HCT116 (cell line): ENCODE measurements around the gene ACTL7A. TPM values are rescaled to one million over a fixed set of nuclear protein-coding genes. Genes with fewer than 3 reads are reported as not detected.

Source experiments
- ATAC-seq: fragments of 200-7000 bp; cut with Tn5 transposase; 2 replicates; pipeline ENCODE4 v1.9.1; 2020; ENCODE audit warnings: mild to moderate bottlenecking, moderate library complexity
- BruUV-seq: library from RNA; stranded (reverse); fragments of 400-500 nt; replicated peaks from 2 replicates; lab custom pipeline; 2021; lab: Mats Ljungman, UMichigan
- CTCF ChIA-PET: fragments of 300-600 bp; sonication (Branson Sonifier 250); formaldehyde crosslinking; loops from one replicate; lab custom pipeline; 2021; ENCODE audit warnings: antibody characterized with exemption; lab: Charles Lee
- POLR2A ChIA-PET: fragments of 300-600, 350-600 bp; sonication (Branson Sonifier 250); formaldehyde crosslinking; loops from one replicate; lab custom pipeline; 2021; ENCODE audit warnings: antibody characterized with exemption; lab: Charles Lee
- RAD21 ChIA-PET, 2 experiments: fragments of 300-600 bp; sonication (Branson Sonifier 250); formaldehyde crosslinking; loops; one replicate each; lab custom pipeline; 2023; ENCODE audit warnings: low total read pairs in 2 of 2; ENCODE audit not compliant: uncharacterized antibody in 2 of 2, unreplicated experiment in 2 of 2, low non-redundant PET in 1 of 2; lab: Charles Lee
- DNase-seq: peaks from one replicate; pipeline ENCODE4 v3.0.0-alpha.2; 2010; ENCODE audit warnings: low read depth, low spot score
- H2AFZ ChIP-seq: fragments of 200-600 bp; shearing (Covaris generic), sonication (generic); 2 replicates; pipeline ENCODE4 v1.6.1; 2017; ENCODE audit warnings: low read depth, mixed run types, mixed read lengths, antibody characterized with exemption, low read length; ENCODE audit not compliant: poor library complexity, severe bottlenecking
- H3K27ac ChIP-seq: 2 replicates; pipeline ENCODE4 v1.5.1; 2012; ENCODE audit warnings: low read depth, low read length
- H3K27me3 ChIP-seq: fragments of 200-600 bp; sonication (generic); 2 replicates; pipeline ENCODE4 v1.6.1; 2016; ENCODE audit warnings: mixed run types, low read length, mixed read lengths; ENCODE audit not compliant: insufficient read depth
- H3K36me3 ChIP-seq, 2 experiments: fragments of 200-500 bp in 1 of 2; fragments of 200-600 bp in 1 of 2; sonication (Bioruptor generic) in 1 of 2; sonication (generic) in 1 of 2; 2 replicates each; pipeline versions ENCODE4 v1.5.1 to v1.6.1; 2014 to 2016; ENCODE audit warnings: low read length in 2 of 2, inconsistent platforms in 1 of 2, mixed read lengths in 1 of 2, mixed run types in 1 of 2; ENCODE audit not compliant: insufficient read depth in 2 of 2, control insufficient read depth in 1 of 2
- H3K4me1 ChIP-seq, 2 experiments: fragments of 200-600 bp in 1 of 2; sonication (generic) in 1 of 2; 2 replicates each; pipeline versions ENCODE4 v1.5.1 to v1.6.1; 2012 to 2017; ENCODE audit warnings: low read length in 2 of 2, inconsistent platforms in 1 of 2, mild to moderate bottlenecking in 1 of 2, mixed read lengths in 1 of 2, mixed run types in 1 of 2, moderate library complexity in 1 of 2; ENCODE audit not compliant: insufficient read depth in 2 of 2, control insufficient read depth in 1 of 2
- H3K4me2 ChIP-seq: fragments of 200-600 bp; sonication (generic); 2 replicates; pipeline ENCODE4 v1.6.1; 2017; ENCODE audit warnings: mixed run types, low read length, mixed read lengths
- H3K4me3 ChIP-seq, 2 experiments: fragments of 200-600 bp in 1 of 2; sonication (generic) in 1 of 2; replicated peaks in 1 of 2; 2 replicates each; pipeline ENCODE4 v1.5.1; 2011 to 2016; ENCODE audit warnings: low read length in 2 of 2, control low read depth in 1 of 2, low read depth in 1 of 2, mild to moderate bottlenecking in 1 of 2, mixed read lengths in 1 of 2, mixed run types in 1 of 2
- H3K79me2 ChIP-seq: fragments of 200-600 bp; sonication (generic); 2 replicates; pipeline ENCODE4 v1.6.1; 2017; ENCODE audit warnings: mild to moderate bottlenecking, mixed run types, low read length, moderate library complexity, mixed read lengths; ENCODE audit not compliant: insufficient read depth
- H3K9ac ChIP-seq: fragments of 200-600 bp; sonication (generic); 2 replicates; pipeline ENCODE4 v1.6.1; 2016; ENCODE audit warnings: low read length, mixed read lengths
- H3K9me2 ChIP-seq: fragments of 200-600 bp; sonication (generic), shearing (Covaris generic); 2 replicates; pipeline ENCODE4 v1.6.1; 2017; ENCODE audit warnings: mixed run types, mild to moderate bottlenecking, moderate library complexity; ENCODE audit not compliant: insufficient read depth
- H3K9me3 ChIP-seq, 2 experiments: fragments of 200-500 bp in 1 of 2; fragments of 200-600 bp in 1 of 2; sonication (Bioruptor generic) in 1 of 2; sonication (generic) in 1 of 2; 2 replicates each; pipeline ENCODE4 v1.6.1; 2014 to 2017; ENCODE audit warnings: low read length in 2 of 2, mixed read lengths in 2 of 2, inconsistent platforms in 1 of 2, low read depth in 1 of 2, mild to moderate bottlenecking in 1 of 2, mixed run types in 1 of 2, moderate library complexity in 1 of 2; ENCODE audit not compliant: control insufficient read depth in 1 of 2, insufficient read depth in 1 of 2
- H4K20me1 ChIP-seq: fragments of 200-600 bp; sonication (generic), shearing (Covaris generic); 2 replicates; pipeline ENCODE4 v1.6.1; 2017; ENCODE audit warnings: mixed run types, mild to moderate bottlenecking, moderate library complexity; ENCODE audit not compliant: insufficient read depth
- ATF3 ChIP-seq: IDR thresholded peaks from 2 replicates; pipeline ENCODE4 v1.6.1; 2012
- CBX3 ChIP-seq: IDR thresholded peaks from 2 replicates; pipeline ENCODE4 v1.6.1; 2012; ENCODE audit warnings: low read depth
- CEBPB ChIP-seq: IDR thresholded peaks from 2 replicates; pipeline ENCODE4 v1.6.1; 2012; ENCODE audit warnings: low read depth
- CTCF ChIP-seq, 3 experiments: fragments of 200-600 bp in 1 of 3; sonication (generic) in 1 of 3; IDR thresholded peaks in 2 of 3; conservative IDR thresholded peaks in 1 of 3; 2 replicates each; pipeline ENCODE4 v1.5.1; 2012 to 2017; ENCODE audit warnings: low read depth in 2 of 3, low read length in 2 of 3, antibody characterized with exemption in 1 of 3, borderline replicate concordance in 1 of 3, control low read depth in 1 of 3, mild to moderate bottlenecking in 1 of 3, mixed read lengths in 1 of 3, mixed run types in 1 of 3, moderate library complexity in 1 of 3; ENCODE audit not compliant: insufficient read depth in 1 of 3
- ELF1 ChIP-seq: IDR thresholded peaks from 2 replicates; pipeline ENCODE4 v1.6.1; 2012; ENCODE audit warnings: low read depth, borderline replicate concordance
- EZH2phosphoT487 ChIP-seq: fragments of 200-600 bp; IDR thresholded peaks from 2 replicates; pipeline ENCODE4 v1.6.1; 2018; ENCODE audit warnings: antibody characterized with exemption, borderline replicate concordance
- FOSL1 ChIP-seq: IDR thresholded peaks from 2 replicates; pipeline ENCODE4 v1.6.1; 2012; ENCODE audit warnings: low read depth
- JUND ChIP-seq: IDR thresholded peaks from 2 replicates; pipeline ENCODE4 v1.6.1; 2012
- MAX ChIP-seq: IDR thresholded peaks from 2 replicates; pipeline ENCODE4 v1.6.1; 2012
- POLR2A ChIP-seq: IDR thresholded peaks from 2 replicates; pipeline ENCODE4 v1.7.0; 2011; ENCODE audit warnings: borderline replicate concordance; ENCODE audit not compliant: insufficient read depth, insufficient read length; ENCODE audit errors: extremely low read depth
- POLR2AphosphoS5 ChIP-seq: IDR thresholded peaks from 2 replicates; pipeline ENCODE4 v1.6.1; 2011; ENCODE audit warnings: mild to moderate bottlenecking, low read depth, low read length, moderate library complexity
- RAD21 ChIP-seq: IDR thresholded peaks from 2 replicates; pipeline ENCODE4 v1.6.1; 2012; ENCODE audit warnings: low read depth, mild to moderate bottlenecking
- REST ChIP-seq: IDR thresholded peaks from 2 replicates; pipeline ENCODE4 v1.6.1; 2012; ENCODE audit warnings: low read depth
- SIN3A ChIP-seq: IDR thresholded peaks from 2 replicates; pipeline ENCODE4 v1.6.1; 2012; ENCODE audit warnings: low read depth
- SP1 ChIP-seq: IDR thresholded peaks from 2 replicates; pipeline ENCODE4 v1.6.1; 2012; ENCODE audit warnings: low read depth
- SRF ChIP-seq: IDR thresholded peaks from 2 replicates; pipeline ENCODE4 v1.6.1; 2012; ENCODE audit warnings: low read depth
- TCF7L2 ChIP-seq: IDR thresholded peaks from 2 replicates; pipeline ENCODE4 v1.7.0; 2011; ENCODE audit warnings: borderline replicate concordance, inconsistent platforms; ENCODE audit not compliant: insufficient read depth, insufficient read length; ENCODE audit errors: extremely low read depth
- YY1 ChIP-seq: IDR thresholded peaks from 2 replicates; pipeline ENCODE4 v1.6.1; 2011; ENCODE audit warnings: low read length, low read depth, moderate library complexity, mild to moderate bottlenecking; ENCODE audit not compliant: insufficient replicate concordance; ENCODE audit errors: extremely low read depth
- ZBTB33 ChIP-seq: IDR thresholded peaks from 2 replicates; pipeline ENCODE4 v1.6.1; 2011; ENCODE audit warnings: mild to moderate bottlenecking, low read length, moderate library complexity; ENCODE audit not compliant: insufficient replicate concordance; ENCODE audit errors: extremely low read depth
- ZFX ChIP-seq: fragments of 450-650 bp; IDR thresholded peaks from 2 replicates; pipeline ENCODE4 v1.6.1; 2017
- intact Hi-C: fragments of 100-400 bp; cut with micrococcal nuclease; formaldehyde crosslinking; loops from 2 replicates; pipeline ENCODE4 v1.10.0; 2022
- total RNA-seq: library from RNA; stranded (reverse); gene quantifications from one replicate; pipeline ENCODE4 v1.2.1, GENCODE V29; 2021; ENCODE audit not compliant: unreplicated experiment

Gene ACTL7A
- total RNA-seq, 1 experiment from 2014 or later: not detected

GRCh38 chr9:108857572-108857971 is 4.5 kb upstream of the ACTL7A start:
- RAD21 ChIA-PET: no interaction called here
- no peak for ATAC-seq
- no peaks in the 10 kb centered on the region for H3K9me2 ChIP-seq
- no peaks in the 10 kb centered on the region for H3K9me3 ChIP-seq
- no TSS peak for BruUV-seq
- H2AFZ ChIP-seq: no peak overlapping the region
- H3K79me2 ChIP-seq: no peaks in the 10 kb centered on the region
- H3K27me3 ChIP-seq: no peaks in the 10 kb centered on the region
- TF ChIP-seq ATF3: no peak
- TF ChIP-seq MAX: no peak
- no peak for TF ChIP-seq CEBPB
- no peak for TF ChIP-seq TCF7L2
- no peak for TF ChIP-seq ELF1
- TF ChIP-seq CBX3: no peak
- TF ChIP-seq RAD21: no peak
- TF ChIP-seq FOSL1: no peak
- TF ChIP-seq CTCF (IDR thresholded peaks at IDR 0.05 in 2 of 3, conservative IDR thresholded peaks at IDR 0.05 in 1 of 3; ENCODE audit: borderline replicate concordance in 1 of 3, insufficient read depth in 1 of 3, low read depth in 2 of 3, low read length in 2 of 3): no peak
- TF ChIP-seq POLR2AphosphoS5: no peak
- TF ChIP-seq EZH2phosphoT487: no peak
- no peak for TF ChIP-seq JUND
- TF ChIP-seq REST: no peak
- no peak for TF ChIP-seq SRF
- TF ChIP-seq POLR2A: no peak
- TF ChIP-seq SP1: no peak
- no peak for TF ChIP-seq ZFX
- no peak for TF ChIP-seq ZBTB33
- no peak for TF ChIP-seq YY1
- TF ChIP-seq SIN3A: no peak
- TF ChIP-seq, all 23 proteins: peak for 0
- Histone ChIP-seq H3K4me2 (no peak overlapping the region), H4K20me1 (no peaks in the 10 kb centered on the region), H3K36me3 (no peaks in the 10 kb centered on the region), H3K4me1 (peaks cover 0 to 11% of the 10 kb centered on the region in 2 experiments; a peak in 2 of 4 replicates), H3K27ac (no peak overlapping the region), H3K9ac (no peak overlapping the region), H3K4me3 (no peak overlapping the region)
- CTCF ChIA-PET: no interaction called here
- POLR2A ChIA-PET: no interaction called here
- DNase-seq: no peak
- intact Hi-C loops: loop anchor here (10.0 kb wide), 1 partner anchor 467 kb away; the partner anchor contains the start of gene EPB41L4B
